SK-N-SH treated with all-trans-retinoic acid at 6 μM for 48 hours (cell line): Measurements from ENCODE around the gene ADAMTS9.

Source experiments
- ATAC-seq: fragments of 200-7000 bp; cut with Tn5 transposase; 3 replicates; pipeline ENCODE4 v1.9.1; 2020; ENCODE audit warnings: mild to moderate bottlenecking, moderate library complexity
- ARNTL ChIP-seq: fragments of 450-650 bp; formaldehyde crosslinking; IDR thresholded peaks from 2 replicates; pipeline ENCODE4 v1.5.0; 2020; ENCODE audit warnings: low read depth, mild to moderate bottlenecking, moderate library complexity, borderline replicate concordance
- BACH2 ChIP-seq: fragments of 250-450 bp; sonication (Bioruptor Pico); IDR thresholded peaks from 2 replicates; pipeline ENCODE4 v1.9.0; 2021; ENCODE audit warnings: mild to moderate bottlenecking, borderline replicate concordance
- CREB5 ChIP-seq: fragments of 250-450 bp; sonication (Bioruptor Pico); IDR thresholded peaks from 2 replicates; pipeline ENCODE4 v1.5.1; 2020; ENCODE audit warnings: low read depth, mild to moderate bottlenecking, moderate library complexity
- CSDC2 ChIP-seq: fragments of 250-450 bp; sonication (Bioruptor Pico); IDR thresholded peaks from 2 replicates; pipeline ENCODE4 v1.5.0; 2020; ENCODE audit warnings: mild to moderate bottlenecking, moderate library complexity
- CSRNP3 ChIP-seq: fragments of 250-450 bp; sonication (Bioruptor Pico); IDR thresholded peaks from 2 replicates; pipeline ENCODE4 v1.5.1; 2021; ENCODE audit warnings: mild to moderate bottlenecking, moderate library complexity
- ESRRG ChIP-seq: fragments of 250-450 bp; sonication (Bioruptor Pico); IDR thresholded peaks from 2 replicates; pipeline ENCODE4 v1.6.1; 2021; ENCODE audit warnings: mild to moderate bottlenecking
- GLIS3 ChIP-seq: fragments of 250-450 bp; sonication (Bioruptor Pico); IDR thresholded peaks from 2 replicates; pipeline ENCODE4 v1.5.0; 2020; ENCODE audit warnings: mild to moderate bottlenecking, moderate library complexity
- ISL1 ChIP-seq: fragments of 250-450 bp; sonication (Bioruptor Pico); IDR thresholded peaks from 2 replicates; pipeline ENCODE4 v2.1.2; 2022; ENCODE audit warnings: mild to moderate bottlenecking, moderate library complexity
- OSR1 ChIP-seq: fragments of 250-450 bp; sonication (Bioruptor Pico); IDR thresholded peaks from 2 replicates; pipeline ENCODE4 v1.8.0; 2022; ENCODE audit warnings: moderate library complexity, mild to moderate bottlenecking, inconsistent platforms
- PPARA ChIP-seq: fragments of 250-450 bp; sonication (Bioruptor Pico); IDR thresholded peaks from 2 replicates; pipeline ENCODE4 v1.5.0; 2020; ENCODE audit warnings: mild to moderate bottlenecking, borderline replicate concordance
- SNAI2 ChIP-seq: fragments of 250-450 bp; sonication (Bioruptor Pico); IDR thresholded peaks from 2 replicates; pipeline ENCODE4 v1.5.0; 2020; ENCODE audit warnings: mild to moderate bottlenecking, moderate library complexity
- TCF4 ChIP-seq: fragments of 250-450 bp; sonication (Bioruptor Pico); IDR thresholded peaks from 2 replicates; pipeline ENCODE4 v1.8.0; 2021; ENCODE audit warnings: mild to moderate bottlenecking, moderate library complexity, borderline replicate concordance
- TOX ChIP-seq: fragments of 250-450 bp; sonication (Bioruptor Pico); IDR thresholded peaks from 2 replicates; pipeline ENCODE4 v1.8.0; 2021; ENCODE audit warnings: mild to moderate bottlenecking, moderate library complexity, borderline replicate concordance
- ZC3H10 ChIP-seq: fragments of 250-450 bp; sonication (Bioruptor Pico); IDR thresholded peaks from 2 replicates; pipeline ENCODE4 v1.5.1; 2021; ENCODE audit warnings: mild to moderate bottlenecking, moderate library complexity
- ZFP3 ChIP-seq: fragments of 250-450 bp; sonication (Bioruptor Pico); IDR thresholded peaks from 2 replicates; pipeline ENCODE4 v1.5.0; 2020; ENCODE audit warnings: mild to moderate bottlenecking, moderate library complexity
- ZNF565 ChIP-seq: fragments of 450-650 bp; formaldehyde crosslinking; conservative IDR thresholded peaks from 2 replicates; pipeline ENCODE4 v1.5.0; 2020; ENCODE audit warnings: low read depth, mild to moderate bottlenecking, moderate library complexity
- ZNF70 ChIP-seq: fragments of 450-650 bp; formaldehyde crosslinking; IDR thresholded peaks from 2 replicates; pipeline ENCODE4 v1.5.0; 2020; ENCODE audit warnings: mild to moderate bottlenecking, moderate library complexity

Gene ADAMTS9

GRCh38 chr3:64694114-64694513, 6.3 kb upstream of the ADAMTS9 start (continued):
- TF ChIP-seq CREB5 (CRISPR knock-in tag) (no peak), SNAI2 (no peak), ZNF565 (CRISPR knock-in tag) (no peak), ISL1 (no peak), ARNTL (no peak), CSDC2 (CRISPR knock-in tag) (no peak), ESRRG (CRISPR knock-in tag) (no peak)
- TF ChIP-seq, all 23 proteins: peak for 0

- no peak for TF ChIP-seq ZNF70 (CRISPR knock-in tag)
- TF ChIP-seq CREB5 (CRISPR knock-in tag) = no peak
- no peak for ATAC-seq
Observed at GRCh38 chr3:64693031-64693430, 5.2 kb upstream of the ADAMTS9 start.

GRCh38 chr3:64691051-64691450, 3.3 kb upstream of the ADAMTS9 start:
- TF ChIP-seq TCF4 (CRISPR knock-in tag) (no peak), ISL1 (0 out of 2 replicates have a peak, but pooled peaks have one; percentile 27), ZNF70 (CRISPR knock-in tag) (no peak), TOX (CRISPR knock-in tag) (no peak)
- TF ChIP-seq, all 23 proteins: peak for 1
- ATAC-seq = no peak

- TF ChIP-seq ZFP3 (CRISPR knock-in tag) = no peak
- TF ChIP-seq PPARA (CRISPR knock-in tag) = no peak
- TF ChIP-seq ZNF70 (CRISPR knock-in tag) = no peak
Observed at GRCh38 chr3:64687086-64687780, 567 bp downstream of the ADAMTS9 start.

GRCh38 chr3:64686446-64686908, 1.3 kb downstream of the ADAMTS9 start:
- ATAC-seq = peak; percentile 40
- TF ChIP-seq ZC3H10 (CRISPR knock-in tag) (no peak), GLIS3 (CRISPR knock-in tag) (no peak), TOX (CRISPR knock-in tag) (no peak), CSRNP3 (CRISPR knock-in tag) (no peak), OSR1 (CRISPR knock-in tag) (no peak), ARNTL (no peak), CREB5 (CRISPR knock-in tag) (no peak), BACH2 (CRISPR knock-in tag) (no peak)

More at GRCh38 chr3:64687086-64687780, 567 bp downstream of the ADAMTS9 start:
- peak; percentile 13 for ATAC-seq

GRCh38 chr3:64685800-64686445, 1.9 kb downstream of the ADAMTS9 start:
- TF ChIP-seq ESRRG (CRISPR knock-in tag) = no peak
- 0 out of 2 replicates have a peak, but pooled peaks have one; percentile 0 for TF ChIP-seq GLIS3 (CRISPR knock-in tag)
- peak; percentile 77 for ATAC-seq
